HG03095 (cell line): ENCODE data around the gene ENDOG.
"Not testable (repeated sequence)": the region's sequence is repeated elsewhere in the genome, so short reads cannot be mapped to it uniquely, and the experiment has no call there.

Experiments
- ATAC-seq: cut with Tn5 transposase; IDR thresholded peaks from one replicate; pipeline ENCODE4 v1.9.1; 2021; ENCODE audit warnings: moderate library complexity; ENCODE audit not compliant: unreplicated experiment

Gene ENDOG

DNA sequence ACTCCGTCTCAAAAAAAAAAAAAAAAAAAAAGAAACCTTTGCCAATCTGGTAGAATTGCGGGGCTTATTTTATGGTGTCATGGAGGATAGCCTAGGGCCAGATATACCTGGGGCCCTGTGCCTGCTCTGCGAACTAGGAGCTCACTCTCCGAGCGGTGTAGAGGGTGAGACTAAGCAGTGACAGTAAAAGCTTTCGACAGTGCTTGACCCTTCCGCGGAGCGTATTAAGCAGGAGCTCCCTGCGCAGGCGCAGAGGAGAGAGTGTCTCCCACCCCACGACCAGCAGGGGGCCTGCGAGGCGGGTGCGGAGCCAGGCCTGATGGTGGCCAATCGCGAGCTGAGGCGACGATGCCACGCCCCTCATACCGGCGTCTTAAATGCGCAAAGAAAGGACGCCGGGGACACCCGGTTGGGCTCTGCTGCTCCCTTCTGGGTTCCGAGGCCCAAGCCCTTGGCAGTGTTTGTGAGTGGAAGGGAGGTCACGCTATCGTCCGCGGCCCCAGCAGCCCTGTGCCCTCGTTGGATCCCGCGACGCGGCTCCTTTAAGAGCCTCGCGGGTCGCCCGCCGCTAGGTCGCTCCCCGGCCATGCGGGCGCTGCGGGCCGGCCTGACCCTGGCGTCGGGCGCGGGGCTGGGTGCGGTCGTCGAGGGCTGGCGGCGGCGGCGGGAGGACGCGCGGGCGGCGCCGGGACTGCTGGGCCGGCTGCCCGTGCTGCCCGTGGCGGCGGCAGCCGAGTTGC lies at the start of gene ENDOG:
ENDOG (plus strand) TSS at position 402 of the 740 bp plus-strand sequence; CDS start at position 587, 185 bp downstream.
- peak; percentile 84 for ATAC-seq

DNA sequence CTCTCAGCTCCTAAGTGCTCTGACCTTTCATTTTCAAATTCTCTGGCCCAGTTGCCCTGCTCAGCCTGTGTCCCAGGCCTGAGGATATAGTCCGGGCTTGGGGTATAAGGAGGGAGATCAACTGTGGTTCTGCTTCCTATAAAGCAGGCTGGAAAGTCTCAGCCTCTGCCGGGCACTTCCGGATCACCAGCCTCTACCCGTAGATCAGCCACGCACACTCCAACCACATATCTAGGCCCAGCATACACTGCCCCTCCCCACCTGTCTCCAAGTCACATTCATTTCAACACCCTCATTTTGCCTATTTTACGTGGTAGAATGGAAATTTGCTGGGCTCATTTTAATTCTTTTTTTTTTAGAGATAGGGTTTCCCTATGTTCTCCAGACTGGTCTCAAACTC lies 49.7 kb upstream of the ENDOG start:
- ATAC-seq, result no peak

DNA sequence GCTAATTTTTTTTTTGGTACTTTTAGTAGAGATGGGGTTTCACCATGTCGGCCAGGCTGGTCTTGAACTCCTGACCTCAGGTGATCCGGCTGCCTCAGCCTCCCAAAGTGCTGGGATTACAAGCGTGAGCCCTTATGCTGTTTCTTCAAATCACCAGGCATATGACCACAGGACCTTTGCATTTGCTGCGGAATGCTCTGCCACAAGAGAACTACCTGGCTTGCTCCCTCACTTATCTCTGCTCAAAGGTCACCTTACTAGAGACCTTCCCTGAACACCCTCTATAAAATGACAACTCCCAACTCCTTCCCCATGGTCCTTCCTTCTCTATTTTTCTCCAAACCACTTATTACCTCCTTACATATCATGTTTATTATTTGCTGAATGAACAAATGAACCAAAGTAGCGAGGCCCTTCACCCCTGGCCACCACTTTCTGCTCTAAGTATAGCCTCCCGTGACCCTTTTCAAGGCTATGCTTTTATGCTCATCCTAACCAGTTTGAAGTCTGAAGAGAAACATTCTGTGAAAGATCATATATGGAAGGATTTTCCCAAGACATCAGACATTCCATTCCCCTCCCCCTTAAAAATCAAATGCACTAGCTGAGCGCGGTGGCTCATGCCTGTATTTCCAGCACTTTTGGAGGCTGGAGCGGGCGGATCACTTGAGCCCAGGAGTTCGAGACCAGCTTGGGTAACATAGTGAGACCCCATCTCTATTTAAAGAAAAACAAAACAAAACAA lies 47.8 kb upstream of the ENDOG start:
- ATAC-seq, result no peak

DNA sequence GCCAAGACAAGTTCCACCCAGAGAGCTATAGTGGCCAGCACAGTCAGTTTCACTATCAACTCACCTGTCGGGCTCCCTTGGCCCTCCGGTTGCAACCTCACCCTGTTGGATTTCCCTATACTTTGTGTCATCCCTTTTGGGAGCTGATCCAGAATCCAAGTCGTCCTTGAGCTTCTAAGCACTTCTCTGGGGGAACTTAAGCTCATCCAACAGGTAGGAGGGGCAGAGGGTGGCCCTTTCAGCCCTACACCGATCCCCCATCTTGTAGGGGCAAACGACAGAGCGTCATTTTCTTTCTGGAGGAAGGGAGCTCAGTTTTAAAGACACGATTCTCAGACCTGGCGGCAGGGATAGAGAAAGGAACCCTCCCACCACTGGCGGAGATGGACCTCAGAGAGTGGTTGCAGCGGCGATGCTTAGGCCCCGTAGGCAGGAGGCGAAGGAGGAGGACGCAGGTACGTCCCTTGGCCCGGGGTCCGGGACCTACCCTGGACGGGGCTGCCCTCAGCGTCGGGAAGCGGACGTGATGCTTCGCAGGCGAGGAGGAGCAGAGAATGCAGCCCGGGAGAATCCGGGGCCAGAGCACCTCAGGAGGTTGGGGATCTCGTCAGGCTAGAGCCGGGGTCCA lies 47.1 kb upstream of the ENDOG start:
- peak; percentile 22 for ATAC-seq

DNA sequence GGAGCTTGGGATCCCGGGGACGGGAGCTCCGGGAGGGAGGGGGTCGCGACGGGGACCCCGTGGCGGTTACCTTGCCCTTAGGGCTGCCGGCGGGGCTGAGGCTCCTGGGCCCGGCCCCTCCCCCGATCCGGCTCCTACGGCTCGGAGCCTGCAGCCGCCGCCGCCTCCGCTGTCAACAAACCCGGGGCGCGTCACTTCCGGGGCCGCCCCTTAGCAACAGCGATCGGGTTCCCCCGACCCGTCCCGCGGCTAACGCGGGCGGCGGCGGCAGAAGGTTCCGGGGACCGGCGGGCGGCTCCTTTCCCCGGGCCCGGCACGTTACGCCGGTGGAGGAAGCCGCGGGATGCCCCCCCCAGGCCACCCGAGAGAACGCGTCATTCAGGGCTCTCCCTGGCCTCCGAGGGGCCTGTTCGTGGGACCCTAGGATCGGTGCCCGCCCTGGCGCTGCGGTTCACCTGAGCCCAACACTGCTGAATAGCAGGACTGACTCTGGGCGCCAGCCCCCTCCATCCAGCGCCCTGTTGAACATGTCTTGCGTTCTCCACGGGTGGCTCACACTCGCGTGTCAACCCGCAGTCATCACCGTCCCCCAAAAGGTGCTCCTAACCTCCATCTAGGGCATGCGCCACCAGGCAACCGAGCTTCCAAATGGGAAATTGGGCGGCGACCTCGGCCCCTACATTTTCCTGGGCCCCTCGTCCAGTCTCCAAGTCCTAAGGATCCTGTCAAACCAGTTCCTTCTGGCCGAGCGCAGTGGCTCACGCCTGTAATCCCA lies 46.4 kb upstream of the ENDOG start, which contains the start of gene ZER1:
ZER1 (minus strand) TSS at position 183 of the 775 bp plus-strand sequence. CDS start 16,362 bp downstream, outside the sequence.
- peak; percentile 80 for ATAC-seq

DNA sequence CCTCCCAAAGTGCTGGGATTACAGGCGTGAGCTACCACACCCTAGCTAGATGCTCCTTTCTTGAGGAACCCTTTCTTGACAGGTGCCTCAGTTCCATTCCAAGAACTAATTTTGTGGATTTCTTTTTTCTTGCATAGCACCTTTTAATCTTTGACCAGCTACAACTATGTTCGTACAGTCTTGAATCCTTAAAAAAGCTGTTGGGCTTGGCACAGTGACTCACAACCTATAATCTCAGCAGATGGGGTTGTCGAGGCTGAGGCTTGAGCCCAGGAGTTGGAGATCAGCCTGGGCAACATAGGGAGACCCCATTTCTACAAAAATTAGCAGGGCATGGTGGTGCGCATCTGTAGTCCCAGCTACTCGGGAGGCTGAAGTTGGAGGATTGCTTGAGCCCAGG lies 45.3 kb upstream of the ENDOG start:
- ATAC-seq, result no peak

DNA sequence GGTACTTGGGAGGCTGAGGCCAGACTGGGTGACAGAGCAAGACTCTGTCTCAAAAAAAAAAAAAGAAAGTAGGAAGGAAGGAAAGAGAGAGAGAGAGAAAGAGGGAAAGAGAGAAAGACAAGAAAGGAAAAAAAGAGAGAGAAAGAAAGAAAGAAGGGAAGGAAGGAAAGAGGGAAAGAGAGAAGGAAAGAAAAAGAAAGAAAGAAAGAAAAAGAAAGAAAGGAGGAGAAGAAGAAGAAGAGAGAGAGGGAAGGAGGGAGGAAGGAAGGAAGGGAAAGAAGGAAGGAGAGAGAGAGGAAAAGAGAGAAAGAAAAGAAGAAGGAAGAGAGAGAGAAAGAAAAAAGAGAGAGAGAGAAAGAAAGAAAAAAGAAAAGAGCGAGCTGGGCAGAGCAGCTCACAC lies 43.5 kb upstream of the ENDOG start:
- no peak for ATAC-seq

DNA sequence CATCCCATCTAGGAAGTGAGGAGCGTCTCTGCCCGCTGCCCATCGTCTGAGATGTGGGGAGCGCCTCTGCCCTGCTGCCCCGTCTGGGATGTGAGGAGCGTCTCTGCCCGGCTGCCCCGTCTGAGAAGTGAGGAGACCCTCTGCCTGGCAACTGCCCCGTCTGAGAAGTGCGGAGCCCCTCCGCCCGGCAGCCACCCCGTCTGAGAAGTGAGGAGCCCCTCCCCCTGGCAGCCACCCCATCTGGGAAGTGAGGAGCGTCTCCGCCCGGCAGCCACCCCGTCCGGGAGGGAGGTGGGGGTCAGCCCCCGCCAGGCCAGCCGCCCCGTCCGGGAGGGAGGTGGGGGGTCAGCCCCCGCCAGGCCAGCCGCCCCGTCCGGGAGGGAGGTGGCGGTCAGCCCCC lies 38.2 kb upstream of the ENDOG start:
- ATAC-seq, result not testable (repeated sequence)

DNA sequence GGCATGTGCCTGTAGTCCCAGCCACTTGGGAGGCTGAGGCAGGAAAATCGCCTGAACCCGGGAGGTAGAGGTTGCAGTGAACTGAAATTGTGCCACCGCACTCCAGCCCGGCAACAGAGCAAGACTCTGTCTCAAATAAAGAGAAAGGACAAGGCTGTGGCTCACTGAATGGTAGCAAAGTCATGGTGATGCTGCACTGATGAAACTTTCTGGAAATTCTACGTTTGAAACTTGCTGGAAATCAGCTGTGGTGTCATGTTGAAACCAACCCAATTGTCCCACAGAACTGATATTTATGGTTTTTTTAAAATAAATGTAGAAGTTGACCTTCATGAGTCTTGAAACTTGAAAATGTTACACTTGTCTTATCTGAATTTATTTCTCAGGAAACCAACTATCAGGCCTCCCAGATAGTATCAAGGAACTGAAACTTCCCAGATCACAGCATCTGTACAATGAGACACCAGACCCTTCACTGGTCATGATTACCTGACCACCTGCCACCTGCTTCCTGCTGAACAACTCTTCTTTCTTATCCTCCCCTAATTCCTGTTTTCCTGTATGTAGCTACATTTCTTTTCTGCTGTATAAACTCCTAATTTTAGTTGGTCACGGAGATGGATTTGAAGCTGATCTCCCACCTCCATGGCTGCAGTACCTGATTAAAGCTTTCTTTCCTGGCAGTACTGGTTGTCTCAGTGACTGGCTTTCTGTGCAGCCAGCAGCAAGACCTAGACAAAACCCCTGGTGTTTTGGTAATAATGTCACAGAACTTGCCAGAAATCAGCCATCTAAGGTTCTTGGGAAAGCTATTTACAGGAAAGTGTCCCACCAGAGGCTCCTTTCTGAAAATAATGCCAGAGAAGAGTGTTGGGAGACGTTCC lies 36.9 kb upstream of the ENDOG start:
- ATAC-seq, result no peak

DNA sequence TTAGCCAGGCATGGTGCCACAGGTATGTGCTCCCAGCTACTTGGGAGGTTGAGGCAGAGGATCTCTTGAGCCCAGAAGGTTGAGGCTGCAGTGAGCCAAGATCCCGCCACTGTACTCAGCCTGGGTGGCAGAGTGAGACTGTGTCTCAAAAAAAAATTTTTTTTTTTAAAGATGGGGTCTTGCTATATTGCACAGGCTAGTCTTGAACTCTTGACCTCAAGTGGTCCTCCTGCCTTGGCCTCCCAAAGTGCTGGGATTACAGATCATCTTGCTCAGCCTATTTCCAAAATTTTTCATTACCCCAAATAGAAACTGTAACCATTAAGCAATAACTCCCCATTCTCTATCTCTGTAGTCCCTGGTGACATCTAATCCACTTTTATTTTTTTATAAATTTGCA lies 35.6 kb upstream of the ENDOG start:
- no peak for ATAC-seq

DNA sequence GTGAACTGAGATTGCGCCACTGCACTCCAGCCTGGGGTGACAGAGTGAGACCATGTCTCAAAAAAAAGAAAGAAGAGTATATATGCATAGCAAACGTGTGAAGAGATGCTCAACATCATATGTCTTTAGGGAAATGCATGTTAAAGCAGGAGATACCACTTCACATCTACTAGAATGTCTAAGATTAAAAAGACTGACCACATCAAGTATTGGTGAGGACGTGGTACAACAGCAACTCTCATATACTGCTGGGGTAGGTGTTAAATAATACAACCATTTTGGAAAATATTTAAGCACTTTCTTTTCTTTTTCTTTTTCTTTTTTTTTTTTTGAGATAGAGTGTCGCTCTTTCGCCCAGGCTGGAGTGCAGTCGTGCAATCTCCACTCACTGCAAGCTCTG lies 32.9 kb upstream of the ENDOG start:
- no peak for ATAC-seq

DNA sequence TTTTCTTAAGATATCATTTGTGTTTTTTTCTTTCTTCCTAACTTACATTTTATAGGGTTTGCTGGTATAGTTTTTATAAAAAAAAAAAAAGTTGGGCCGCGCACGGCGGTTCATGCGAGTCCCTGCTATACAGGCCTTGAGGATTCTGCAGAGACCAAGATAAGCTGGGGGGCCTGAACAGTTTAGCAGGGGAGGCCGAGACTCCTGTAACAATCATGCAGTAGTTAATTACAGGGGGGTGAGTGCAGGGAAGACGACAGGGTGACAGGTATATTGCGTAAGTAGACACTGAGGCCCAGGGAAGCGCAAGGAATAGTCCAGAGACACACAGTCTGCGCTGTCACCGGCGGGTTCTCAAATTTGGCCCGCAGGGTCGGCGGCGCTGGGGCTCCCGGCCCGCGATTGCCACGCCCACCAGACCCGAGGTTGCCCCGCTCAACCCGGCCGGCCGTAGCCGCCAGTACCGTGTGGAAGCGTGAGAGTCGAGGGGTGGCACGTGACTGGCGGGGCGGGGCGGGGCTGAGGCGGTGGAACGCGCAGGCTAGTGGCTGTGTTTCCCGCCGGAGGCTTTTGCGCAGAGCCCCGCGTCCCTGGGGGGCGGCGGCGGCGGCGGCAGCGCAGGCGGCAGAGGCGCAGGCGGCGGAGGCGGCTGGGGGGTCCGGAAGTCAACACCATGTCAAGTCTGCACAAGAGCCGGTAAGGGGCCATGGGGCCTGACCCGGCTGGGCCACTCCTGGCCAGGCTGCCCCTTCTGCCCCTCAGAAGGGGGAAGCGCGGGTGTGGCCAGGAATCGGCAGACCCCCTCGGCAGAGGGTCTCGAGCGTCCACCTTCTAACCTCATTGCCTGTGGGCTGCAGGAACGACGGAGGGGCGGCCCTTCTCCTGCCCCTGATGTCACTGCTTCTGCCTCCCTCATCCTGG lies 31.4 kb upstream of the ENDOG start, which contains the start of gene TBC1D13:
TBC1D13 (plus strand) TSS at position 573 of the 921 bp plus-strand sequence; CDS start at position 674, 101 bp downstream.
- ATAC-seq, result no peak

DNA sequence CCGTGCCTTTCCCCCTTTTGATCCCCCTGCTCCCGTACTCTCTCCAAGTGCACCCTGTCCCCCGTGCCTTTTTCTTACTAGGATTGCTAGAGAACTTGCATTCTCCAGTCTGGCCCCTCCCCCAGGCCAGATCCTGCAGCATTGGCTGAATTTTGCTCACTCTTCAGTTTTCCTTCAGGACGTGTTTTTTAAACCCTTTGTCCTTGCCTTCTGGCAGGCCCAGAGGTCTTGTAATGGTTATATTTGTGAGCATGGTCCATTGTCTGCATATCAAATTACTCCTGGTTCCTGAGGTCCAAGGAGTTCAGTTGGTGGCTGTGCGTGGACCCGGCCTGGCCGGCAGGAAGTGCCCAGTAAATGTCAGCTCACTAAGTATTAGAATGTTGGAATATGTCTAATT lies 30.6 kb upstream of the ENDOG start:
- no peak for ATAC-seq

DNA sequence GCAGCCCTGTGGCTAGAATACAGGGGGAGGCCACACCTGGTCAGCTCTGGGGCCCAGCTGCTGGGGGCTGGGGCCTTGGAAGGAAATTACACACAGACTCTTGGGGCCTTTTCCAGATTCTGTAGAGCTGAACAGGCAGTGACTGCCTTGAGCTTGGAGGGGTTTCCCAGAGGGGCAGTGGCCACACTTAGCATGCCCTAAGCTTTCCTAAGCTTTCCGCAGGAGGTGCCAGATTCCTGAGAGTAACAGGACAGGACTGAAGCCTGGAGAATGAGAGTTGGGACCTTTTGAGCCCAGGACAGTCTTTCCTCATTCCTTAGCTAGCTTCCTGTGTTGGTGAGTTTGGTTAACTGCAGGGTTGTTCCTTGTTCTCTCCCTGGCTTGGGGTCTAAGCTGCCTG lies 29.9 kb upstream of the ENDOG start:
- ATAC-seq, result no peak

DNA sequence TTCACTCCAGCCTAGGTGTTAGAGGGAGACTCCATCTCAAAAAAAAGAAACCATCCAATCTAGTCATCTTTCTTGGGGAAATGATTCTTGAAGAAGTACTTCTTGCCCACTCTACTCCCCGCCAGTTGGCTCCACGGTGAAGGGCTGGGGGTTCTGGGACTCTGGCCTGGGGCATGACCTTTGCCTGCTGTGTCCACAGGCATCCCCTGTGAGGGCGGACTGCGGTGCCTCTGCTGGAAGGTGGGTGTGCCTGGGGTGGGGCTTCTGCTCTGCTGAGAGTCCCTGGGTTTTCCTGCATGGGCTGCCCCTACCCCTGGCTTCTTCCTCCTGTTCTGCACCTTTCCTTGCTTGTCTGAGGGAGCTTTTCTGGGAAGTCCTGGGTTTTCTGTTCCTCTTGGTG lies 27.8 kb upstream of the ENDOG start:
- no peak for ATAC-seq

DNA sequence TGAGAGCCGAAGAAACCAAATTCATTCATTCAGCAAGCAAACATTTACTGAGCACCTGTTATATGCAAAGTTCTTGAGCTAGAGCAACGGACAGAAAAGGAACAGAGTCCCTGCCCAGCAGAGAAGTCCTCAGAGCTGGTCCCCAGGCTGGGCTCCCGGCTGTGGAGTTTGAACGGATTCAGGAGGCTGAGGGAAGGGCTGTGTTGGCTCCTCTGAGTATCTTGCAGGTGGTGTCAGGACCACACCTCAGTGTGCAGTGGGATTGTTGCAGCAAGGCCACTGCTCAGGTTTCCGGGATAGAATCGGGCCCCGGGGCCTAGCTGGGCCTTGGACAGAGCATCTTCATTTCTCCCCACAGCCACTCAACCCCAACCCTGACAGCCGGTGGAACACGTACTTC lies 26.2 kb upstream of the ENDOG start:
- ATAC-seq, result no peak

DNA sequence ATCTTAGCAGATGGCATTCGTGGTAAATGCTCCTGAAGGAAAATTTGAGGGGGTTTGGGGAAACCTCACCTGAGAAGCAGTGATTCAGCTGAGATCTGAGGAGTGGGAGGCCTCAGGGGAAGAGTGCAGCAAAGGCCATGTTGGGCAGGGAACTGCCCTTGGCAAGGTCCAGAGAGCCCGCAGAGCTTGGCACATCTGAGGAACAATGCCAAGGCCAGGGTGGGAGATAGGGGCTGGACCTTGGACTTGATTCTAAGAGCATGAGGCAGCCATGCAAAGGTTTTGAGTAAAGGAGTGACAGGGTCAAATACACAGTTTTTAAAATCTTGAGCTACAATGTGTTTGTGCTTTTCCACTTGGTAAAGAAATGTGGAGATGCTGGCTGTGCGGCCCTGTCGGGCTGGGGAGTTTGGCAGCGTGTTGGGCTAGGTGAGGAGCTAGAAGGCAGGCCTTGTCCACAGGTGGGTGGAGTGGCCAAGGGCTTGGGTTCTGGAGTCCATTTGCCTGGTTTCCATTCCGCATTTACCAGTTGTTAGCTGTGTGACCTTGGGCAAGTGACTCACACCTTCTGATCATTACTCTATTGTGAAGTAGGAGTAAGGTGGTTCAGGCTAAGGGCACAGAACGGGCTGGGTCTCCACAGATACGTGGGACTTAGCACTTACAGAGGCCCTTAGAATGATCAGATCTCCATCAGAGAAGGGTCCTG lies 25.2 kb upstream of the ENDOG start:
- ATAC-seq, result no peak

DNA sequence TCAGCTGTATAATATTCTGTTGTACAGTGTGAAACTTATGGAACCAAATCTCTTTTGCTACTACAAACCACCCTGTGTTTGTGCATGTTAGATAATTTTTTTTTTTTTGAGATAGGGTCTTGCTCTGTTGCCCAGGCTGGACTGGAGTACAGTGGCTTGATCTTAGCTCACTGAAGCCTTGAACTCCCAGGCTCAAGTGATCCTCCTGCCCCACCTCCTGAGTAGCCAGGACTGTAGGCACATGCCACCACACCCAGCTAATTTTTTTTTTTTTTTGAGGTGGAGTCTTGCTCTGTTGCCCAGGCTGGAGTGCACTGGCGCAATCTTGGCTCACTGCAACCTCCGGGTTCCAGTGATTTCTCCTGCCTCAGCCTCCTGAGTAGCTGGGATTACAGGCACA lies 23.3 kb upstream of the ENDOG start:
- not testable (repeated sequence) for ATAC-seq
